ENCODE data around the gene MAP4K3. TPM values are rescaled to one million over a fixed set of nuclear protein-coding genes. Genes with fewer than 3 reads are reported as not detected.

The MAP4K3 gene
- 30.2 and 36.0 TPM in 2 replicates for total RNA-seq (2022)
- Bru-seq, nascent RNA: percentile 86 among the genes with signal in this experiment
- percentile 68 among the genes with signal in this experiment for BruChase-seq, experiment 1, labeled RNA remaining after a 6-hour chase
- BruChase-seq, experiment 2, labeled RNA remaining after a 2-hour chase: percentile 78 among the genes with signal in this experiment
- long read RNA-seq, full-length matches to known transcripts: 37 of 51 reads
- long read RNA-seq, partial matches to known transcripts: 2 of 51 reads
- long read RNA-seq, other reads (novel, unspliced or antisense): 12 of 51 reads

DNA sequence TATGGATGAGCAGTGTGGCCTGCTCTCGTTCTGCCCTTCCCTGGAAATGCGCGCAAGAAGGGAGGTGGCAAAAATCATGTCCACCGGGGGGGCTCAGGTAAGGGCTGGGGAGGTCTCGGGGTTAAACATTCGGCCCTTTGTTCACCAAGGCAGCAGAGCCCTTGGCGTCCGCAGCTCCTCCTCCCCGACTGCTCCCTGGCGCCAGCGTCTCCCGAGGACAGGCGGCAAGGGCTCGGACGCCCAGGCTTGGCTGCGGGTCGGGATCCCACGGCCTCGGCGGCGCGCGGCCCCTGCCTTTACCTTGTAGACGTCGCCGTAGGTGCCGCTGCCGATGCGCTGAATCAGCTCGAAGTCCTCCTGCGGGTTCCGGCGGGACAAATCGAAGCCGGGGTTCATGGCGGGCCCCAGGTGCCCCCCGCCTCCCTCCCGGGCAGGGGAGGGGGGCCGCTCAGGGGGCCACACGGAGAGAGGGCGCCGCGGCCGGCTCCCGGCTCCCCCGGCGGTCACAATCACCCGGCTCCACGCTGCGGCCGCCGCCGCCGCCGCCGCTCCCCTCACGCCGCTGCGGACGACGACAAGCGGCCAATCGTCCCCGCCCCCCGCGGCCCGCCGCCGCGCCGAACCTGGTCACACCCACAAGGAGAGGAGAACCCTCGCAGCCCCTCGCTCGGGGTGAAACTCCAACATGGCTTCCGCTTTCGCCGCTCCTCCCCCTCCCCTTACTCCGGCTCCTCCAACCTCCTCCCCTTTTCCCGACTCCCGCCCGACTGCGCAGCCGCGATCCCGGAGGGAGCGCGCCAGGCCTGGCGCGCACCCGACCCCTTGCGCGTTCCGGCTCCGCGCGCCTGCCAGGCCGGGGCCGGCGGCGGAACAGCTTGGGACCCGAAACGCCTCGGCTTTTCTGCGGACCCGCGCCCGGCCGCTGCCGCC lies at the start of gene MAP4K3:
Gene MAP4K3, minus strand, starts transcription at position 694 of the 930 bp plus-strand sequence. Its CDS starts 298 bp downstream, at position 396.
- DNase-seq (ENCODE audit: unreplicated experiment): peak; percentile 95
- no peaks in the 10 kb centered on the region for H3K27me3 Mint-ChIP-seq (ENCODE audit: insufficient read depth, unreplicated experiment)
- H3K4me3 Mint-ChIP-seq (ENCODE audit: unreplicated experiment): peak within 1 kb of the TSS; percentile 72
- peak within 1 kb of the TSS; percentile 97 for H3K27ac Mint-ChIP-seq (ENCODE audit: low read depth, unreplicated experiment)
- peaks cover 7% of the 10 kb centered on the region for H3K36me3 Mint-ChIP-seq (ENCODE audit: insufficient read depth, unreplicated experiment)
- ChIA-PET POLR2A (interaction anchor here (0.6 to 13.0 kb wide), 34 partner anchors 9 to 701 kb away, joined by 3 to 198 read pairs (median 4); no protein-coding TSS in a partner anchor), CTCF (interaction anchor here (0.6 to 1.7 kb wide), 9 partner anchors 28 to 275 kb away, joined by 3 to 7 read pairs (median 4); no protein-coding TSS in a partner anchor)
- BruUV-seq (replicated peaks): no TSS peak
- intact Hi-C loops (cut with micrococcal nuclease): loop anchor here (1.0 to 5.0 kb wide), 3 partner anchors 50 to 75 kb away; no protein-coding TSS in a partner anchor
- peaks cover 32% of the 10 kb centered on the region for H3K4me1 Mint-ChIP-seq (ENCODE audit: insufficient read depth, unreplicated experiment)
- no peak for TF ChIP-seq CTCF (IDR thresholded peaks at IDR 0.05; ENCODE audit: unreplicated experiment)
- H3K9me3 Mint-ChIP-seq (ENCODE audit: unreplicated experiment): no peaks in the 10 kb centered on the region

- no peak for DNase-seq (ENCODE audit: unreplicated experiment)
- TF ChIP-seq CTCF (IDR thresholded peaks at IDR 0.05; ENCODE audit: unreplicated experiment): no peak
- intact Hi-C loops (cut with micrococcal nuclease): loop anchor here (5.0 kb wide), 1 partner anchor 49 kb away; the partner anchor contains the start of gene MAP4K3
- H3K4me3 Mint-ChIP-seq (ENCODE audit: unreplicated experiment): no peak overlapping the region
- ChIA-PET POLR2A (interaction anchor here (1.9 kb wide), 1 partner anchor 48 kb away, joined by 5 read pairs; no protein-coding TSS in a partner anchor), CTCF (interaction anchor here (0.5 to 0.6 kb wide), 2 partner anchors 11 to 135 kb away, joined by 3 read pairs; no protein-coding TSS in a partner anchor)
- H3K4me1 Mint-ChIP-seq (ENCODE audit: insufficient read depth, unreplicated experiment): peaks cover 7% of the 10 kb centered on the region
- no peak overlapping the region for H3K27ac Mint-ChIP-seq (ENCODE audit: low read depth, unreplicated experiment)
- no peaks in the 10 kb centered on the region for H3K36me3 Mint-ChIP-seq (ENCODE audit: insufficient read depth, unreplicated experiment)
- BruUV-seq (replicated peaks): no TSS peak
- no peaks in the 10 kb centered on the region for H3K9me3 Mint-ChIP-seq (ENCODE audit: unreplicated experiment)
- no peaks in the 10 kb centered on the region for H3K27me3 Mint-ChIP-seq (ENCODE audit: insufficient read depth, unreplicated experiment)
Measured at GRCh38 chr2:39486071-39486470, 49.0 kb upstream of the MAP4K3 start.

- intact Hi-C loops (cut with micrococcal nuclease): loop anchor here (5.0 kb wide), 1 partner anchor 48 kb away; the partner anchor contains the start of gene MAP4K3
- CTCF ChIA-PET: no interaction called here
- Mint-ChIP-seq H3K4me1 (ENCODE audit: insufficient read depth, unreplicated experiment) (peaks cover 7% of the 10 kb centered on the region), H3K36me3 (ENCODE audit: insufficient read depth, unreplicated experiment) (no peaks in the 10 kb centered on the region), H3K9me3 (ENCODE audit: unreplicated experiment) (no peaks in the 10 kb centered on the region), H3K27me3 (ENCODE audit: insufficient read depth, unreplicated experiment) (no peaks in the 10 kb centered on the region), H3K27ac (ENCODE audit: low read depth, unreplicated experiment) (no peak overlapping the region), H3K4me3 (ENCODE audit: unreplicated experiment) (no peak overlapping the region)
- DNase-seq (ENCODE audit: unreplicated experiment): no peak
- POLR2A ChIA-PET: interaction anchor here (1.2 to 1.9 kb wide), 2 partner anchors 47 to 48 kb away, joined by 3 to 5 read pairs; partner anchors contain the start of gene MAP4K3
- no peak for TF ChIP-seq CTCF (IDR thresholded peaks at IDR 0.05; ENCODE audit: unreplicated experiment)
- no TSS peak for BruUV-seq (replicated peaks)
Measured at GRCh38 chr2:39484620-39485495, 47.8 kb upstream of the MAP4K3 start.

Measured in MCF 10A (cell line).